Measurements from ENCODE around the gene RBBP9. TPM values are rescaled to one million over a fixed set of nuclear protein-coding genes. Genes with fewer than 3 reads are reported as not detected.
"Not testable (repeated sequence)": the region's sequence is repeated elsewhere in the genome, so short reads cannot be mapped to it uniquely, and the experiment has no call there.

RBBP9 gene
- total and polyA plus RNA-seq, 10 donors, result 2.8 to 13.4 (median 10.2) TPM

DNA sequence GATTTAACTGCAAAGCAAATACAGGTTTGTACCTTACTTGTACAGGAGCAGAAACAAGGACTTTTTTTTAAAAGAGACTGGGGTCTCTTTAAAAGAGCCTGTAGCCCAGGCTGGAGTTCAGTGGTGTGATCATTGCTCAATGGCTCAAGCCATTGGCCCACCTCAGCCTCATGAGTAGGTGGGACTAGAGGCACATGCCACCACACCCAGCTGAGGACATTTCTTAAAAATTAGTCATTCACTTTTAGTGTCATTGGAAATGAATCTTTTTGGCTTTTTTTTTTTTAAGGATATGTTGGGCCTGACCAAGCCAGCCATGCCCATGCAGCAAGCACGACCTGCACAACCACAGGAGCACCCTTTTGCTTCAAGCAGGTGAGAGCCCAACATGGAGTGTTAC, 27.6 kb upstream of the RBBP9 start:
- TF ChIP-seq POLR2AphosphoS5 (IDR thresholded peaks at IDR 0.05) (no peak), POLR2A (IDR thresholded peaks at IDR 0.05) (no peak)
- TF ChIP-seq, protein P1, sequence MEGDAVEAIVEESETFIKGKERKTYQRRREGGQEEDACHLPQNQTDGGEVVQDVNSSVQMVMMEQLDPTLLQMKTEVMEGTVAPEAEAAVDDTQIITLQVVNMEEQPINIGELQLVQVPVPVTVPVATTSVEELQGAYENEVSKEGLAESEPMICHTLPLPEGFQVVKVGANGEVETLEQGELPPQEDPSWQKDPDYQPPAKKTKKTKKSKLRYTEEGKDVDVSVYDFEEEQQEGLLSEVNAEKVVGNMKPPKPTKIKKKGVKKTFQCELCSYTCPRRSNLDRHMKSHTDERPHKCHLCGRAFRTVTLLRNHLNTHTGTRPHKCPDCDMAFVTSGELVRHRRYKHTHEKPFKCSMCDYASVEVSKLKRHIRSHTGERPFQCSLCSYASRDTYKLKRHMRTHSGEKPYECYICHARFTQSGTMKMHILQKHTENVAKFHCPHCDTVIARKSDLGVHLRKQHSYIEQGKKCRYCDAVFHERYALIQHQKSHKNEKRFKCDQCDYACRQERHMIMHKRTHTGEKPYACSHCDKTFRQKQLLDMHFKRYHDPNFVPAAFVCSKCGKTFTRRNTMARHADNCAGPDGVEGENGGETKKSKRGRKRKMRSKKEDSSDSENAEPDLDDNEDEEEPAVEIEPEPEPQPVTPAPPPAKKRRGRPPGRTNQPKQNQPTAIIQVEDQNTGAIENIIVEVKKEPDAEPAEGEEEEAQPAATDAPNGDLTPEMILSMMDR (IDR thresholded peaks at IDR 0.05 in 8 of 11, conservative IDR thresholded peaks at IDR 0.05 in 3 of 11), result no peak
- Histone ChIP-seq H3K4me3 (no peak overlapping the region), H3K27ac (no peak overlapping the region), H3K27me3 (replicated peaks in 1 of 7) (no peaks in the 10 kb centered on the region), H3K36me3 (peaks cover 2 to 96% (median 66%) of the 10 kb centered on the region in 6 donors), H3K4me1 (no peaks in the 10 kb centered on the region), H3K9me3 (no peaks in the 10 kb centered on the region)
- WGBS, 5 donors, result 97 to 100% (median 100%) methylated on average over 1 of the region's 1 CpG
- DNase-seq, result no peak
- intact Hi-C loops (cut with DNase I; ENCODE audit: low total_unique reads), result no loop called here

DNA sequence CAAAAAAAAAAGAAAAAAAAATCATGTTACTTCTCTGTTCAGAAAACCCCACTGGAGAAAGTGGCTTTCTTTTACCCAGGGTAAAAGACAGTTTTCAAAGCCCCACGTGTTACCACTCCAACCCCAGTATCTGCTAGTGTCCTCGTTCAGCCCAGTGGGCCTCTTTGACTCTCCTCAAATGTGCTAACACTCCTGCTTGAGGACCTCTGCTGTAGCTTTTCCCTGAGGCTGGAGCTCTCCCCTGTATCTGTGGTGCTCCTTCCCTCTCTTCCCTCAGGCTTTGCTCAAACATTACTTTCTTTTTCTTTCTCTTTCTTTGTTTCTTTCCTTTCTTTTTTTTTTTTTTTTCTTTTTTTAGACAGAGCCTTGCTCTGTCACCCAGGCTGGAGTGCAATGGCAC, 26.0 kb upstream of the RBBP9 start:
- no peak overlapping the region for H3K4me3 ChIP-seq
- no peaks in the 10 kb centered on the region for H3K9me3 ChIP-seq
- H3K27ac ChIP-seq, result no peak overlapping the region
- DNase-seq, result no peak
- intact Hi-C loops (cut with DNase I; ENCODE audit: low total_unique reads), result no loop called here
- peaks cover 2 to 89% (median 51%) of the 10 kb centered on the region in 6 donors for H3K36me3 ChIP-seq
- WGBS, 5 donors, result 89 to 96% (median 94%) methylated on average over 2 of the region's 2 CpGs
- no peaks in the 10 kb centered on the region for H3K4me1 ChIP-seq
- TF ChIP-seq POLR2AphosphoS5 (IDR thresholded peaks at IDR 0.05), result no peak
- TF ChIP-seq POLR2A (IDR thresholded peaks at IDR 0.05), result no peak
- TF ChIP-seq, protein P1 (IDR thresholded peaks at IDR 0.05 in 8 of 11, conservative IDR thresholded peaks at IDR 0.05 in 3 of 11), result no peak
- H3K27me3 ChIP-seq (replicated peaks in 1 of 7), result no peaks in the 10 kb centered on the region

DNA sequence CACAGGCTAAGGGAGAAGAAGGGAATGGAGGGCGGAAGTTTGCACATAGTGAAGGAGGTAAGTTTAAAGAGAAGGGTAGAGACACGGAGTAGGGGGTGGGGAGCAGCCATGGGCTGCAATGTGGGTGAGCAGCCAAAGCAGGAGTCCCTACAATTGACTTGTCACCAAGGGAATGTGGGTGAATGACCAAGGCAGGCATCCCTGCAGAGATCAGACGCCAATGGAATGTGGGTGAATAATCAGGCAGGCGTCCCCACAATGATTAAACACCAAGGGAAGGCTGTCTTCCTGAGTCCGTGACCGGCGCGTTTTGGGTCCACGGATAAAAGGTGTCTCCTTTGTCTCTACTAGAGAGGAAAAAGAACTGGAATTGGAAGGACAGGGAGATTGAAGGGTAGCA, 25.0 kb upstream of the RBBP9 start:
- H3K4me3 ChIP-seq; H3K9me3 ChIP-seq; H3K27me3 ChIP-seq (replicated peaks in 1 of 7); intact Hi-C loops (cut with DNase I; ENCODE audit: low total_unique reads); DNase-seq; H3K27ac ChIP-seq; H3K4me1 ChIP-seq: not testable (repeated sequence)
- WGBS, 5 donors, result 95 to 98% (median 97%) methylated on average over 9 of the region's 9 CpGs
- H3K36me3 ChIP-seq, result peaks cover 0 to 89% (median 46%) of the 10 kb centered on the region in 6 donors

DNA sequence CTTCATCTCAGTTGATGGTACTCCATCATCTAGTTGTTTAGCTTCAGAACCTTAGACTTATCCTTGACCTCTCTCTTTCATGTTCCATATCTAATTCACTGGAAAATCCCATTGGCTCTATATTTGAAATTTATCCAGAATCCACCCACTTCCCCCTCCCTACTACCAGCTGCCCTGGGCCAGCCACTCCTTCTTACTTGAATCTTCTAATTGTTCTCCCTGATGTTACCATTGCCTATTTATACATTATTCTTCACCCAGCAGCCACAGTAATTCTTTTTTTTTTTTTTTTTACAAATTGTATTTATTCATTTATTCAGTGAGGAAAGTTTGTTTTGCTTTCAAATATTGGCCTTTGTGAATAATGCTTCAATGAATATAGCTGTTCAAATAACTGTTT, 18.9 kb upstream of the RBBP9 start:
- intact Hi-C loops (cut with DNase I; ENCODE audit: low total_unique reads), result no loop called here
- Histone ChIP-seq H3K4me3 (no peak overlapping the region), H3K27me3 (replicated peaks in 1 of 7) (no peaks in the 10 kb centered on the region), H3K4me1 (peaks cover 0 to 45% (median 20%) of the 10 kb centered on the region in 6 donors), H3K9me3 (no peaks in the 10 kb centered on the region), H3K36me3 (peaks cover 2 to 89% (median 55%) of the 10 kb centered on the region in 6 donors), H3K27ac (no peak overlapping the region)
- TF ChIP-seq POLR2AphosphoS5 (IDR thresholded peaks at IDR 0.05) (no peak), POLR2A (IDR thresholded peaks at IDR 0.05) (no peak)
- TF ChIP-seq, protein P1 (IDR thresholded peaks at IDR 0.05 in 8 of 11, conservative IDR thresholded peaks at IDR 0.05 in 3 of 11), result no peak
- no peak for DNase-seq

DNA sequence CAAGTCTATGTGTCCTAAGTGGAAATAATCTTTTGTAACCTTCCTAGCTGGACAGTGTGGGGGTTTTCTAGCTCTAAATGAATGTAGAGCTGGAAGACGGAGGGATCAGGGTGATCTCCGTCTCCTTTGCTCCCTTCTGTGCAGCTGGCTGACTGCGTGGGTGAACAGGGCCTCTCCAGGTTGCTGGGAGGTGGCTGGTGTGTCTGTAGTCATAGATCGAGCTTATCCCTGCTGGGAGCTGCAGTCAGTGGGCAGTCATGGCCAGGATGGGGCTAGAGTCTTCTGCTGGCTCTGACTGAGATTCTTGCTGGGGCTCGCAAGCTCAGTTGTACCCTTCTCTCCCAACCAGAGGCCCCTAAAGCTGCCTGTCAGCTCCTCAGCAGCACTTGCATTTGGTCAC, 17.1 kb upstream of the RBBP9 start:
- 90 to 98% (median 96%) methylated on average over 4 to 5 of the region's 5 CpGs for WGBS, 5 donors
- Histone ChIP-seq H3K4me1 (peaks cover 1 to 63% (median 33%) of the 10 kb centered on the region in 6 donors), H3K4me3 (no peak overlapping the region), H3K9me3 (no peaks in the 10 kb centered on the region), H3K36me3 (peaks cover 2 to 96% (median 61%) of the 10 kb centered on the region in 6 donors), H3K27me3 (replicated peaks in 1 of 7) (no peaks in the 10 kb centered on the region), H3K27ac (no peak overlapping the region)
- no peak for TF ChIP-seq POLR2AphosphoS5 (IDR thresholded peaks at IDR 0.05)
- TF ChIP-seq POLR2A (IDR thresholded peaks at IDR 0.05), result no peak
- TF ChIP-seq, protein P1 (IDR thresholded peaks at IDR 0.05 in 8 of 11, conservative IDR thresholded peaks at IDR 0.05 in 3 of 11), result no peak
- intact Hi-C loops (cut with DNase I; ENCODE audit: low total_unique reads), result no loop called here
- no peak for DNase-seq
